ENCODE measurements around the gene PRR23A. TPM values are rescaled to one million over a fixed set of nuclear protein-coding genes. Genes with fewer than 3 reads are reported as not detected.

PRR23A gene
- total and polyA plus RNA-seq, 5 donors from 2014 or later, result not detected

DNA sequence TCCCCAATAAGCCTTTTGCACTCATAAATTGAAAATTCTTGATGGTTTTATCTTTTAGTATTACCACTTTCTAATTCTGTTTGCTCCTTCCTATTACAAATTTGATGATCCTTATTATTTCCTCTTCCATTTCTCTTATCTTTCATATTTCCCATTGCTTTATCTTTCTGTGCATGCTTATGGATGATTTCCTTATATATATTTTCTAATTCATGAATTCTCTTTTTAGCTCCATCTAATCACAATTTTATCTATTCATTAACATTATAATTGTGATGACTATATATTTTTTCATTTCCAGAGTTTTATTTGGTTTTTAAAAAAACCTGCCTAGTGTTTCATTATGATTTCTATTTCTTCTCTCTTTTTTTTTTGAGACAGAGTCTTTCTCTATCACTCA, 41.1 kb downstream of the PRR23A start:
- no peak for DNase-seq
- Mint-ChIP-seq H3K36me3 (peaks cover 8% of the 10 kb centered on the region), H3K9me3 (peaks cover 0 to 23% (median 3%) of the 10 kb centered on the region in 7 donors), H3K4me3 (no peak overlapping the region), H3K4me1 (peaks cover 0 to 14% (median 5%) of the 10 kb centered on the region in 4 donors), H3K27me3 (peaks cover 16% of the 10 kb centered on the region), H3K27ac (no peak overlapping the region)
- H3K36me3 ChIP-seq (ENCODE audit: control insufficient read depth, insufficient read depth, low read length), result no peaks in the 10 kb centered on the region
- no peak for ATAC-seq (ENCODE audit: low read depth in 2 of 2)
- H3K27me3 ChIP-seq (ENCODE audit: control insufficient read depth, insufficient read depth, low read length), result peaks cover 13% of the 10 kb centered on the region
- no peak overlapping the region for H3K4me3 ChIP-seq (ENCODE audit: low read depth, low read length)
- H3K4me1 ChIP-seq (ENCODE audit: control insufficient read depth, insufficient read depth, low read length, poor library complexity, severe bottlenecking), result no peaks in the 10 kb centered on the region
- peaks cover 4 to 18% of the 10 kb centered on the region in 2 experiments for H3K9me3 ChIP-seq (ENCODE audit: control insufficient read depth in 2 of 2, low read length in 2 of 2)
- no peak overlapping the region for H3K27ac ChIP-seq (ENCODE audit: insufficient read depth, low read length, poor library complexity, severe bottlenecking)

GRCh38 chr3:138964264-138964663, 41.8 kb downstream of the PRR23A start:
- Histone ChIP-seq H3K27me3 (ENCODE audit: control insufficient read depth, insufficient read depth, low read length) (peaks cover 13% of the 10 kb centered on the region), H3K27ac (ENCODE audit: insufficient read depth, low read length, poor library complexity, severe bottlenecking) (no peak overlapping the region), H3K36me3 (ENCODE audit: control insufficient read depth, insufficient read depth, low read length) (no peaks in the 10 kb centered on the region), H3K9me3 (ENCODE audit: control insufficient read depth in 2 of 2, low read length in 2 of 2) (peaks cover 4 to 18% of the 10 kb centered on the region in 2 experiments), H3K4me1 (ENCODE audit: control insufficient read depth, insufficient read depth, low read length, poor library complexity, severe bottlenecking) (no peaks in the 10 kb centered on the region), H3K4me3 (ENCODE audit: low read depth, low read length) (no peak overlapping the region)
- Mint-ChIP-seq H3K4me3 (no peak overlapping the region), H3K9me3 (peaks cover 0 to 23% (median 3%) of the 10 kb centered on the region in 7 donors), H3K4me1 (peaks cover 0 to 15% (median 5%) of the 10 kb centered on the region in 4 donors), H3K36me3 (peaks cover 8% of the 10 kb centered on the region), H3K27ac (no peak overlapping the region), H3K27me3 (peaks cover 19% of the 10 kb centered on the region)
- ATAC-seq (ENCODE audit: low read depth in 2 of 2), result no peak
- no peak for DNase-seq

DNA sequence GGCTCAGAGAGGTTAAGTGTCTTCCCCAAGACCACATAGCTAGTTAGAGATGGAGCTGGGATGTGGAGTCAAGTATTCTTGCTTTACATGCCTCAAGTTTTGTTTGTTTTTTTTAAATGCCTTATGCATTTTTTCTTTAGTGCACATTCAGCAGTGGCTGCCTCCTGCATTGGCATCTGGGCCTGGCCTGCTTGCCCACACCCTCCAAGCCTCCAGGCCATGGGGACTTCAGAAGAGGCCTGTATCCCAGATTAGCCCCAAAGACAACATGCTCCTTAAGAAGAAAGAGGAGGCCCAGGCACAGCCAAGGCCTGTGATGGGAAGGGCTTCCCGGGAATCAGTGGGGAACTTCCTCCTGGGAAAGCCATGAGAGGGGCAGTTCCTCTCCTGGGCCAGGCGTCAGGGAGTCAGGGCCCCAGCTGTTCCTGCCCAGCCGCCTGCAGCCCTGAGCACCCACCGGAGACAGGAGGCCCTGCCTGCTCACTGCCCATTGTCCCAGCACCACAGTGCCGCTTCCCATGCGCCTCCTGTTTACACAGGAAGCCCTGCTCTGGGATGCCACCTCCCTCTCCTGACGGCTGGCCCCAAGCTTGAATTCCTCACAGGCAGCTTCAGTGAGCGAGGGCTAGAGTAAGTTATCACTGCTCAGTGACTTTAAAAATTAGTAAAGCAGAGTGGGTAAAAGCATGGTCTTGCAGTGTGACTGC, 43.1 kb downstream of the PRR23A start:
- H3K27ac ChIP-seq (ENCODE audit: insufficient read depth, low read length, poor library complexity, severe bottlenecking), result no peak overlapping the region
- Mint-ChIP-seq H3K4me3 (no peak overlapping the region), H3K27me3 (peaks cover 32% of the 10 kb centered on the region), H3K9me3 (peaks cover 0 to 23% (median 3%) of the 10 kb centered on the region in 7 donors), H3K36me3 (peaks cover 8% of the 10 kb centered on the region), H3K27ac (no peak overlapping the region), H3K4me1 (peaks cover 0 to 15% (median 5%) of the 10 kb centered on the region in 4 donors)
- H3K9me3 ChIP-seq (ENCODE audit: control insufficient read depth in 2 of 2, low read length in 2 of 2), result peaks cover 4 to 18% of the 10 kb centered on the region in 2 experiments
- no peaks in the 10 kb centered on the region for H3K36me3 ChIP-seq (ENCODE audit: control insufficient read depth, insufficient read depth, low read length)
- peaks cover 17% of the 10 kb centered on the region for H3K27me3 ChIP-seq (ENCODE audit: control insufficient read depth, insufficient read depth, low read length)
- H3K4me1 ChIP-seq (ENCODE audit: control insufficient read depth, insufficient read depth, low read length, poor library complexity, severe bottlenecking), result no peaks in the 10 kb centered on the region
- H3K4me3 ChIP-seq (ENCODE audit: low read depth, low read length), result no peak overlapping the region
- ATAC-seq (ENCODE audit: low read depth in 2 of 2) (no peak), DNase-seq (no peak)

DNA sequence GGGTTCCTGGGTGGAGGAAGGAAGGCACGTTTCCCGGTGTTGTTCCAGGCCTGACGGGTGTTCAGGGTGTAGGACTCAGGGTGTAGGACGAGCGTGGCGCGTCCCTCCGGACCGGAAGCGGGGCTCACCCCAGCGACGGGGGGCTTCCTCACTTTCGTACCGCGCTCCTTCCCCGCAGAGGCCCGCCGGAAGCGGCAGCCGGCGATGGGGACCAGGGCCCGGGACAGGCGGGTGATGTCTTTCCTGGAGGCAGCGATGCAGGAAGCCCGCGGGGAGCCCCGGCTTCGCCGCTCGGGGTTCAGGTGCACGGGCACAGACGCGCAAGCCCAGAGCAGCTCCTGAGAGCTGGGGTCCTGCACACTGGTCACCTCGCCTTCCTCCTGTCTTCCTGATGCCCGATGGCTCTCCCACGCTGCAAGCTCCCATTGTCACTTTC, 45.6 kb downstream of the PRR23A start:
- H3K27me3 ChIP-seq (ENCODE audit: control insufficient read depth, insufficient read depth, low read length), result peaks cover 20% of the 10 kb centered on the region

More for the DNA sequence above, 45.6 kb downstream of the PRR23A start:
- ATAC-seq (ENCODE audit: low read depth in 2 of 2) (no peak), DNase-seq (no peak)
- Mint-ChIP-seq H3K27me3 (peaks cover 44% of the 10 kb centered on the region), H3K36me3 (peaks cover 8% of the 10 kb centered on the region), H3K27ac (no peak overlapping the region), H3K4me3 (no peak overlapping the region), H3K9me3 (peaks cover 0 to 16% (median 3%) of the 10 kb centered on the region in 7 donors), H3K4me1 (peaks cover 0 to 15% (median 5%) of the 10 kb centered on the region in 4 donors)
- Histone ChIP-seq H3K27ac (ENCODE audit: insufficient read depth, low read length, poor library complexity, severe bottlenecking) (no peak overlapping the region), H3K4me1 (ENCODE audit: control insufficient read depth, insufficient read depth, low read length, poor library complexity, severe bottlenecking) (no peaks in the 10 kb centered on the region), H3K9me3 (ENCODE audit: control insufficient read depth in 2 of 2, low read length in 2 of 2) (peaks cover 4 to 12% of the 10 kb centered on the region in 2 experiments), H3K36me3 (ENCODE audit: control insufficient read depth, insufficient read depth, low read length) (no peaks in the 10 kb centered on the region), H3K4me3 (ENCODE audit: low read depth, low read length) (no peak overlapping the region)

Other genes with a start within 250 kb of the PRR23A start
- gene PIK3CB, start 171.3 kb downstream of the PRR23A start, total RNA-seq, result 29.2 TPM
- gene PIK3CB, start 171.3 kb downstream of the PRR23A start, polyA plus RNA-seq, result 10 to 100 TPM; 10.3 to 16.4 (median 13.3) TPM
- not detected for gene FOXL2, start 59.1 kb downstream of the PRR23A start, total RNA-seq
- gene FOXL2, start 59.1 kb downstream of the PRR23A start, polyA plus RNA-seq, result not detected
- gene FOXL2NB, start 59.1 kb downstream of the PRR23A start, total RNA-seq, result not detected
- not detected for gene FOXL2NB, start 59.1 kb downstream of the PRR23A start, polyA plus RNA-seq
- not detected for gene PRR23B, start 14.7 kb upstream of the PRR23A start, total RNA-seq
- not detected for gene PRR23B, start 14.7 kb upstream of the PRR23A start, polyA plus RNA-seq
- gene PRR23C, start 38.6 kb upstream of the PRR23A start, total RNA-seq, result not detected
- not detected for gene PRR23C, start 38.6 kb upstream of the PRR23A start, polyA plus RNA-seq

Measured in CD4-positive, CD25-positive, alpha-beta regulatory T cell (primary cell).